Testis (tissue), 2 donors: ENCODE measurements around the gene PHF12.

Experiments
- CTCF ChIP-seq, 3 experiments: fragments of 450-650 bp in 2 of 3; fragments of 200-600 bp in 1 of 3; sonication (generic) in 1 of 3; IDR thresholded peaks; one replicate each; pipeline ENCODE4 v1.5.1; 2016 to 2019; ENCODE audit warnings: antibody characterized with exemption in 3 of 3, mild to moderate bottlenecking in 2 of 3, moderate library complexity in 1 of 3
- POLR2A ChIP-seq: fragments of 450-650 bp; IDR thresholded peaks from one replicate; pipeline ENCODE4 v1.6.1; 2017; ENCODE audit warnings: antibody characterized with exemption, mild to moderate bottlenecking, moderate library complexity

- TF ChIP-seq POLR2A (no peak), CTCF (IDR thresholded peaks at IDR 0.05) (no peak)
These were observed 5.1 kb downstream of the PHF12 start for GRCh38 chr17:28946239-28946638.
